Hindlimb muscle (tissue), 1 donor: ENCODE measurements around the gene FAM187B. TPM values are rescaled to one million over a fixed set of nuclear protein-coding genes. Genes with fewer than 3 reads are reported as not detected.
"Not testable (repeated sequence)": the region's sequence is repeated elsewhere in the genome, so short reads cannot be mapped to it uniquely, and the experiment has no call there.

Source experiments
- DNase-seq: peaks from one replicate; pipeline ENCODE4 v3.0.0-alpha.2; 2013
- polyA plus RNA-seq: library from polyadenylated mRNA; unstranded; fragments of 120-200 nt; gene quantifications from one replicate; pipeline ENCODE4 v1.2.1, GENCODE V29; 2013; ENCODE audit not compliant: insufficient read length

The FAM187B gene
- polyA plus RNA-seq, 1 donor: not detected

- no peak for DNase-seq
Observed at GRCh38 chr19:35236638-35237400, 8.3 kb upstream of the FAM187B start.

GRCh38 chr19:35232912-35233311, 4.4 kb upstream of the FAM187B start:
- no peak for DNase-seq

DNA sequence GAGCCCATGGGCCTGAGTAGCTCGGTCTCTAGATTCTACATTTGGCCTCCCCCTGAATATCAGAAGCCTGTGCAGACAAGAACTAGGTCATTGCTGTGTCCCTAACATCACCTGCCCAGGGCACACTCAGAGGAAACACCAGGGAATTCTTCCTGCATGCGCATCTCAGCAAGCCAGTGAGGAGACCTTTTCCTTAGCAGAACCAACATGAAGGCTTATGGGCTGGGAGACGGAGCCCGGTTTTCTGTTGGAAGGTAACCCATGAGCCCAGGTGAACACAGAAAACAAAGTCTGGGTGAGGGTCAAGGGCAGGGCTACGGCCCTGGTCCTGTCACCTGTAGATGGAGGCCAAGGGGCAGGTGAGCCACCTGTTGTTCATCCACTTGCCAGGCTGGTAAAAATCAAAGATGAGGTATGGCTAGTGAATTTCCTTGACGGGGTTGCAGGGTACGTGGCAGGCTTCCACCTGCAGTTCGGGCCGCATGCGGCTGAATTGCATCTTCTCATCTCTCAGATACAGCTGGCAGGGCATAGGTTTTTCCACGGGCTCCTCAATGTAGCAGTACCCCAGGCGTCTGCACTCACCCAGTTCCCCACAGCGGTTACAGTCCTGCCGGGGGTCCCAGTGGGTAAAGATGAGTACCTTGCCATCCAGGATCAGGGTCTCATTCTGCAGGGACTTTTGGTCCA, 3.6 kb upstream of the FAM187B start:
- DNase-seq: no peak

GRCh38 chr19:35229601-35230000, 1.1 kb upstream of the FAM187B start:
- no peak for DNase-seq

- no peak for DNase-seq
Observed at GRCh38 chr19:35226748-35227147, 1.8 kb downstream of the FAM187B start.

DNA sequence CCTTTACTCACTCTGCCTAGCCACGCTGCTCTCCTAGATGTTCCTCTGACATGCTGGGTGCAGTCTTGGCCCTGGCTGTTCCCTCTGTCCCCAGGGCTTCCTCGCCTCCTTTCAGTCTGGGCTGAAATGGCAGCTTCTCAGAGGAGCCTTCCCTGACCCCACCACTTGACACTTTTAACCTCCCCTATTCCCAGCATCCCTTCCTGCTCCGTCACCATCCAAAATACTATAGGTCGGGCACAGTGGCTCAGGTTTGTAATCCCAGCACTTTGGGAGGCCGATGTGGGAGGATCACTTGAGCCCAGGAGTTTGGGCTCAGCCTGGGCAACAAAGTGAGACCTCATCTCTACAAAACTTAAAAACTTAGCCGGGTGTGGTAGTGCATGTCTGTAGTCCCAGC, 2.6 kb downstream of the FAM187B start:
- DNase-seq: no peak

- DNase-seq: no peak
Observed at GRCh38 chr19:35224681-35225571, 3.6 kb downstream of the FAM187B start.

DNA sequence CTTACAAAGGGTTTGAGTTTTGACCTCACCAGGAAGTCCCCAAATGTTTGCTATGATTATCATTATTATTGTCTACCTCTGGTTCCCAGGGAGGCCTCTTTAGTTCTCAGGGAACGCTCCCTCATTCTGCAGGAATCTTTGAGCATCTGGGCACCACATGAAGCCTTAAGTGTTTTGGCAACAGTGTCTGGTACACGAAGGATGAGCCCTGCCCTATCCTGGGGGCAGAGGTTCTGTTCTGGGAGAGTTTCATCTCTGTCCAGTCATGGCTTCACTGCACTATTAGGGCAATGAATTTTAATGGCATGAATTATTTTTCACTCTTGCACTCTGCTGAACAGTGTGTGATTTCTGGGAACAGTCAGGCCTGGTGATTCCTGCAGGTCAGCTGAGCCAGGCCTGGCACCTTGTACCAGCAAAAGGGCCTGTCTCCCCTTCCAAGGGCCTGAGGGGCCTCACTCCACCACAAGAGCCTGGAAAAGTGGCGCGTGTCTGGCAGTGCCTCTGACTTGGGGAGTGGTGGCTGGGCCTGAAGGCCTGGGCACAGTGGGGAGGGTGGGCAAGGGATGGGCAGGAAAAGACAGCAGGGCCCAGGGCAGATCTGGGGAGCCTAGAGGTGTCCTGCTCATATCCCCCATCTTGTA, 4.6 kb downstream of the FAM187B start:
- no peak for DNase-seq

DNA sequence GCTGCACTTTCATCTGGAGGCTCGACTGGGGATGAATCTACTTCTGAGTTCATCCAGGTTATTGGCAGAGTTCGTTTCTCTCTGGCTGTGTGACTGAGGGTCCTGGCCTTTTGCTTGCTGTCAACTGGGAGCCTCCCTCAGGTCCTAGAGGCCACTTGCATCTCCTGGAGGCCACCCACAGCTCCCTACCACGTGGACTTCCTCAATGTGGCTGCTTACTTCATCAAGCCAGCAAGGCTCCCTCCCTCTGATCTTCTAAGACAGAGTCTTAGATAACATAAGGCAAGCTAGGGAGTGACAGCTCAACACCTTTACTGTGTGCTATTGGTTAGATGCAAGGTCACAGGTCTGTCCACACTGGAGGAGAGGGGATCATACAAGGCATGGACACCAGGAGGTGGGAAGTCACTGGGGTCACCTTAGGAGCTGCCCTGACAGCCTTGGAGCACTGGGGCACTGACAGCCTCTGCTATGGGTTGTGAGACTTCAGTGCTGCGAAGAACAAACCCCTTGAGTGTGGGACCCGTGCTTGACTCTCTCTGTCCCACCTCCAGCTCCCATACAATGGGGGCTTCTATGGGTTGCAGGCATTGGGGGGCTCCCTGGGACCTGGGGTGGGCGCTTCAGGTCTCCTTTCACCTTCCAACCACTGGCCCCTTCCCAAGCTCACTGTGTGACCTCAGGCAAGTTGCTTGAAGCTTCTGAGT, 5.3 kb downstream of the FAM187B start:
- DNase-seq: no peak

- no peak for DNase-seq
Observed at GRCh38 chr19:35222373-35223015, 6.0 kb downstream of the FAM187B start.

- DNase-seq: not testable (repeated sequence)
Observed at GRCh38 chr19:35220973-35221590, 7.5 kb downstream of the FAM187B start.

DNA sequence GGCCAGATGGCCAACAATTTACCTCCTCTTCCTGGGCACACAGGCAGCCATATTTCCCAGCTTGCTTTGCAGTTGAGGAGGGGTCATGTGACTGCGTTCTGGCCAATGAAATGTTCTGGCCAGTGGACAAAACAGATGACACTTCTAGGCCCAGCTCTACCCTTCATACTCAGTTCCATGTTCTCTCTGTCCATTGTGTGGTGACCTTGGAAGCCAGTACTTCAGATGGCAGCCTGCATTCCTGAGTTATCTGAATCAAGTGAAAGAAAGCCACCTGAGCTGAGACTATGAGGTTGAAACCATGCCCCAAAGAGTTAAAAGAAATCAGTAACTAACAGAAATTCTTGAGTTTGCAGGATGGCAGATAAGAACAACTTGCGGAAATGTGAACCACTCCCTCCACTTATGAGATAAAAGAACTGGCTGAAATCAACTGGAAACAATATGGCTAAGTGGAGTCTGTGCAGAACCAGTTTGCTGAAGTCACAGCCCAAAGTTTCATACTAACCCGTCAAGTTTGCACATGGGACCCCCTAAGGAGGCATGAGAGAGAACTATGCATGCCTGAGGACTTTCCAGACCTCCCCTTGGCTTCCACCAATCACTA, 8.1 kb downstream of the FAM187B start:
- no peak for DNase-seq

DNA sequence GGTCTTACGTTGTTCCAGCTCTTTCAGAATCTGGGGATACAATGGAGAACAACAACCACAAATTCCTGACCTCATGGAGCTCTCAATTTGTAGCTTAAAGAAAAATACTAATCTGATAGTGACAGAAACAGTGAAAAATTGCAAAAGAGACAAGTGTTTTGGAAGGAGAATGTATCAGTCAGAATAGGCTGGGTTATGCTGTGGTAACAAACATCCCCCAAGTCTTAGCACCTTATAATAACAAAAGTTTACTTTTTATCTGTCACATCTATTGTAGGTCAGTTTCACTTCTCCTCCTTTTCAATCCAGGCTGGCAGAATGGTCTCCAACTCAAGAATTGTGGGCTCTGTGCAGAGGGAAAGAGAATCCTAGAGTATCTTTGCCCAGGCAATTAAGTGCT, 9.5 kb downstream of the FAM187B start:
- DNase-seq: no peak

DNA sequence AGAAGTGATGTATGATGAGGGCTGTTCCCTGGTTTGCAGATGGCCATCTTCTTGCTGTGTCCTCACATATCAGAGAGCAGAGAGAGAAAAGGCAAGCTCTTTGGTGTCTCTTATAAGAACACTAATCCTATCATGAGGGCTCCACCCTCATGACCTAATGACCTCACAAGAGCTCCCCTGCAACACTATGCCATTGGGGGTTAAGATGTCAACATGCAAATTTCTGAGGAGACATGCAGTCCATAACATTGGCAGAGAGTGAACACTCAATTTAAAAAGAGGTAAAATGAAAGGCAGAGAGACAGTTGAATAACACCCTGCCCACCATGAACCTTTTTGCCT, 10.9 kb downstream of the FAM187B start:
- no peak for DNase-seq

- peak; percentile 26 for DNase-seq
Observed at GRCh38 chr19:35216833-35217648, 11.5 kb downstream of the FAM187B start.

DNA sequence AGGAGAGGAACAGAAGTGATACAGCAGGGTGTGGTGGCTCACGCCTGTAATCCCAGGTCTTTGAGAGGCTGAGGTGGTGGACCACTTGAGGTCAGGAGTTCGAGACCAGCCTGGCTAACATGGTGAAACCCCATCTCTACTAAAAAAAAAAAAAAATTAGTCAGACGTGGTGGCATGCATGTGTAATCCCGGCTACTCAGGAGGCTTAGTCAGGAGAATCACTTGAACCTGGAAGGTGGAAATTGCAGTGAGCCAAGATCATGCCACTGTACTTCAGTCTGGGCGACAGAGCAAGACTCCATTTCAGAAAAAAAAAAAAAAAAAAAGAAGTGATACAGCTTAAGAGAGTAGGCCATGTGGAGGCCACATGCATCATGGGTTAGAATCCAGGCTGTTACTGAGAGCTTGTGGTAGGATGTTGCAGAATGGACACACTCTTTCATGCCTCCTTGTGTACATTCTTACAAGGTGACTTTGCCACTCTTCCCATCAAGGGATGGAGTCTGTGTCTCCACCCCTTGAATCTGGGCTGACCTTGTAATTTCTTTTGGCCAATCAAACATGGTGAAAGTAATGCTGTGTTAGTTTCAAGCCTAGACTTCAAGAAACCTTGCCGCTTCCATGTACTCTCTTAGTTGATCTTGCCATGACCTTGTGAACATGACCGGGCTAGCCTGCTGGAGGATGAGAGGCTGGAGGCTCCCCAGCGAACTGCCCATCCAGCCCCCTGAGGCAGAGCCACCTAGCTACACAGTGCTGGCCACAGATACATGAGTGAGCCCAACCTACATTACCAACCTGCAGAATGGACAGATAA, 12.3 kb downstream of the FAM187B start:
- DNase-seq: no peak

DNA sequence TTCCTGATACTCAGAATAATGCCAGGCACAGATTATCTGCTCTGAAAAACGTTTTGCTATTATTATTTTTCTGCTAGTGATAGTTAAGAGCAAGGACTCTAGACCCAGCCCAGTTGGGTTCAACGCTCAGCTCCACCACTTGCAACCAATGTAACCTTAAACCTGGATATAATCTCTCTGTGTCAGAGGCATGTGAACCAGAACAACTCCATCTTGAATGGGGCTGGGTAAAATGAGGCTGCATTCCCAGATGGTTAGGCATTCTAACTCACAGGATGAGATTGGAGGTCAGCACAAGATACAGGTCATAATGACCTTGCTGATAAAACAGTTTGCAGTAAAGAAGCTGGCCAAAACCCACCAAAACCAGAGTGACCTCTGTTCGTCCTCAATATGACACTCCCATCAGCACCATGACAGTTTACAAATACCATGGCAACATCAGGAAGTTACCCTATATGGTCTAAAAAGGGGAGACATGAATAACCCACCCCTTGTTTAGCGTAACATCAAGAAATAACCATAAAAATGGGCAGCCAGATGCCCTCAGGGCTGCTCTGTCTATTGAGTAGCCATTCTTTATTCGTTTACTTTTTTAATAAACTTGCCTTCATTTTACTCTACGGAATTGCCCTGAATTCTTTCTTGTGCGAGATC, 13.6 kb downstream of the FAM187B start:
- DNase-seq: no peak
